GM12873 (cell line): ENCODE data around the gene MEPCE.

Experiments used
- CTCF ChIP-seq: IDR thresholded peaks from 2 replicates; pipeline ENCODE4 v1.5.1; 2012; ENCODE audit warnings: low read depth, mild to moderate bottlenecking, moderate library complexity, low read length, control low read depth; ENCODE audit not compliant: insufficient read depth; ENCODE audit errors: missing control alignments

The MEPCE gene

GRCh38 chr7:100433276-100433591 is 3.6 kb downstream of the MEPCE start:
- TF ChIP-seq CTCF = no peak

GRCh38 chr7:100433592-100434296 is 4.1 kb downstream of the MEPCE start:
- TF ChIP-seq CTCF = no peak

GRCh38 chr7:100434297-100435144 is 4.9 kb downstream of the MEPCE start:
- TF ChIP-seq CTCF = no peak

- no peak for TF ChIP-seq CTCF
These were observed 6.0 kb downstream of the MEPCE start for GRCh38 chr7:100435401-100436304.

GRCh38 chr7:100437150-100438100 is 7.8 kb downstream of the MEPCE start:
- TF ChIP-seq CTCF = no peak

- TF ChIP-seq CTCF = no peak
These were observed 8.5 kb downstream of the MEPCE start for GRCh38 chr7:100438172-100438571.
